Measurements from ENCODE around the gene PAMR1. TPM values are rescaled to one million over a fixed set of nuclear protein-coding genes. Genes with fewer than 3 reads are reported as not detected.

Gene PAMR1
- total RNA-seq, 1 experiment from 2014 or later, result 1.1 TPM

GRCh38 chr11:35419184-35419829 is 106.1 kb downstream of the PAMR1 start, which contains the start of gene SLC1A2:
SLC1A2 (minus strand) TSS chr11:35419558; CDS start chr11:35418966, 592 bp downstream.
- H3K27ac ChIP-seq, result no peak within 1 kb of the TSS
- peaks cover 79% of the 10 kb centered on the region for H3K27me3 ChIP-seq (ENCODE audit: insufficient read depth, low read depth)
- DNase-seq, result peak in 1 of 2 experiments; percentile 11
- ChIA-PET CTCF (interaction anchor here (0.6 to 0.7 kb wide), 4 partner anchors 12 to 730 kb away, joined by 3 to 11 read pairs (median 6); no protein-coding TSS in a partner anchor), POLR2A (ENCODE audit: unreplicated experiment) (no interaction called here)
- no peaks in the 10 kb centered on the region for H4K20me1 ChIP-seq (ENCODE audit: insufficient read depth)
- H2AFZ ChIP-seq, result no peak within 1 kb of the TSS
- no peak within 1 kb of the TSS for H3K4me2 ChIP-seq
- no peaks in the 10 kb centered on the region for H3K79me2 ChIP-seq (ENCODE audit: low read depth)
- H3K9me3 ChIP-seq (ENCODE audit: insufficient read depth, low read depth), result no peaks in the 10 kb centered on the region
- intact Hi-C loops (cut with micrococcal nuclease; ENCODE audit: unreplicated experiment), result no loop called here
- no peak within 1 kb of the TSS for H3K4me3 ChIP-seq
- H3F3A ChIP-seq (ENCODE audit: insufficient read depth, low read depth), result no peaks in the 10 kb centered on the region
- BruUV-seq (replicated peaks), result no TSS peak
- H3K9me2 ChIP-seq (ENCODE audit: insufficient read depth), result no peaks in the 10 kb centered on the region
- no peak for TF ChIP-seq CTCF (conservative IDR thresholded peaks at IDR 0.05)
- TF ChIP-seq EZH2 (IDR thresholded peaks at IDR 0.05; ENCODE audit: low read depth), result no peak
- H3K4me1 ChIP-seq (replicated peaks; ENCODE audit: insufficient read depth), result no peaks in the 10 kb centered on the region
- no peaks in the 10 kb centered on the region for H3K36me3 ChIP-seq (ENCODE audit: low read depth)

GRCh38 chr11:35418282-35419183 is 106.9 kb downstream of the PAMR1 start:
- TF ChIP-seq CTCF (conservative IDR thresholded peaks at IDR 0.05) (no peak), EZH2 (IDR thresholded peaks at IDR 0.05; ENCODE audit: low read depth) (no peak)
- BruUV-seq (replicated peaks), result no TSS peak
- Histone ChIP-seq H3F3A (ENCODE audit: insufficient read depth, low read depth) (no peaks in the 10 kb centered on the region), H3K4me2 (no peak overlapping the region), H3K27ac (no peak overlapping the region), H3K79me2 (ENCODE audit: low read depth) (no peaks in the 10 kb centered on the region), H3K9me2 (ENCODE audit: insufficient read depth) (no peaks in the 10 kb centered on the region), H2AFZ (no peak overlapping the region), H3K4me3 (no peak overlapping the region), H3K27me3 (ENCODE audit: insufficient read depth, low read depth) (peaks cover 74% of the 10 kb centered on the region), H3K9me3 (ENCODE audit: insufficient read depth, low read depth) (no peaks in the 10 kb centered on the region), H4K20me1 (ENCODE audit: insufficient read depth) (no peaks in the 10 kb centered on the region), H3K36me3 (ENCODE audit: low read depth) (no peaks in the 10 kb centered on the region), H3K4me1 (replicated peaks; ENCODE audit: insufficient read depth) (no peaks in the 10 kb centered on the region)
- intact Hi-C loops (cut with micrococcal nuclease; ENCODE audit: unreplicated experiment), result no loop called here
- peak in 1 of 2 experiments; percentile 5 for DNase-seq
- CTCF ChIA-PET, result interaction anchor here (0.6 to 0.7 kb wide), 2 partner anchors 138 to 413 kb away, joined by 3 to 5 read pairs; no protein-coding TSS in a partner anchor
- POLR2A ChIA-PET (ENCODE audit: unreplicated experiment), result no interaction called here

- intact Hi-C loops (cut with micrococcal nuclease; ENCODE audit: unreplicated experiment), result no loop called here
- no peak overlapping the region for H2AFZ ChIP-seq
- no peak overlapping the region for H3K4me2 ChIP-seq
- H3K9me2 ChIP-seq (ENCODE audit: insufficient read depth), result no peaks in the 10 kb centered on the region
- no peaks in the 10 kb centered on the region for H3K36me3 ChIP-seq (ENCODE audit: low read depth)
- POLR2A ChIA-PET (ENCODE audit: unreplicated experiment), result no interaction called here
- H3K27me3 ChIP-seq (ENCODE audit: insufficient read depth, low read depth), result peaks cover 43% of the 10 kb centered on the region
- no peaks in the 10 kb centered on the region for H3K9me3 ChIP-seq (ENCODE audit: insufficient read depth, low read depth)
- H3K4me1 ChIP-seq (replicated peaks; ENCODE audit: insufficient read depth), result no peaks in the 10 kb centered on the region
- BruUV-seq (replicated peaks), result no TSS peak
- no peak for TF ChIP-seq EZH2 (IDR thresholded peaks at IDR 0.05; ENCODE audit: low read depth)
- TF ChIP-seq CTCF (conservative IDR thresholded peaks at IDR 0.05), result no peak
- CTCF ChIA-PET, result no interaction called here
- no peaks in the 10 kb centered on the region for H3F3A ChIP-seq (ENCODE audit: insufficient read depth, low read depth)
- no peaks in the 10 kb centered on the region for H4K20me1 ChIP-seq (ENCODE audit: insufficient read depth)
- H3K4me3 ChIP-seq, result no peak overlapping the region
- H3K27ac ChIP-seq, result no peak overlapping the region
- no peaks in the 10 kb centered on the region for H3K79me2 ChIP-seq (ENCODE audit: low read depth)
- DNase-seq, result no peak
Observed at GRCh38 chr11:35415487-35415886, 109.9 kb downstream of the PAMR1 start.
